K562 (cell line): Measurements from ENCODE around the gene OR7G1. TPM values are rescaled to one million over a fixed set of nuclear protein-coding genes. Genes with fewer than 3 reads are reported as not detected.

Source experiments
- CBX8 ChIP-seq: fragments of 200-600 bp; sonication (generic); IDR thresholded peaks from 2 replicates; pipeline ENCODE4 v1.6.1; 2012; ENCODE audit warnings: borderline replicate concordance, mixed run types, low read depth, mild to moderate bottlenecking, moderate library complexity, mixed read lengths, low read length, control low read depth, inconsistent platforms; ENCODE audit not compliant: poor library complexity, severe bottlenecking; ENCODE audit errors: extremely low read depth
- DNMT1 ChIP-seq: fragments of 450-650 bp; IDR thresholded peaks from 2 replicates; pipeline ENCODE4 v1.6.1; 2016; ENCODE audit warnings: antibody characterized with exemption, mild to moderate bottlenecking
- EHMT2 ChIP-seq: fragments of 450-650 bp; IDR thresholded peaks from 2 replicates; pipeline ENCODE4 v1.6.1; 2018; ENCODE audit warnings: antibody characterized with exemption
- HMG20A ChIP-seq: fragments of 450-650 bp; formaldehyde crosslinking; conservative IDR thresholded peaks from 2 replicates; pipeline ENCODE4 v1.4.0; 2020; ENCODE audit warnings: mild to moderate bottlenecking, mixed read lengths
- HNRNPUL1 ChIP-seq: fragments of 200-400 bp; formaldehyde crosslinking; IDR thresholded peaks from 2 replicates; pipeline ENCODE4 v1.6.1; 2017; ENCODE audit warnings: low read length
- L3MBTL2 ChIP-seq: fragments of 450-650 bp; IDR thresholded peaks from 2 replicates; pipeline ENCODE4 v1.6.1; 2016; ENCODE audit warnings: mild to moderate bottlenecking, moderate library complexity
- MTA1 ChIP-seq: fragments of 450-650 bp; IDR thresholded peaks from 2 replicates; pipeline ENCODE4 v1.6.1; 2017; ENCODE audit warnings: borderline replicate concordance
- NCOA2 ChIP-seq, 2 experiments: fragments of 450-650 bp; IDR thresholded peaks; 2 replicates each; pipeline ENCODE4 v1.6.1; 2018; ENCODE audit warnings: mild to moderate bottlenecking in 2 of 2, moderate library complexity in 1 of 2; ENCODE audit not compliant: partially characterized antibody in 2 of 2
- POLR2H ChIP-seq: IDR thresholded peaks from 2 replicates; pipeline ENCODE4 v1.6.1; 2016; ENCODE audit warnings: missing genetic modification characterization, low read depth, mild to moderate bottlenecking, control low read depth, missing compliant biosample characterization, moderate library complexity
- PPARD ChIP-seq: fragments of 250-450 bp; sonication (Bioruptor Pico); IDR thresholded peaks from 2 replicates; pipeline ENCODE4 v1.8.0; 2022; ENCODE audit warnings: inconsistent platforms, mild to moderate bottlenecking, moderate library complexity
- PURB ChIP-seq: sonication (generic); formaldehyde crosslinking; IDR thresholded peaks from 2 replicates; pipeline ENCODE4 v1.9.0; 2021; ENCODE audit warnings: low read depth, mild to moderate bottlenecking, missing genetic modification reagents
- RBM22 ChIP-seq: fragments of 200-400 bp; formaldehyde crosslinking; IDR thresholded peaks from 2 replicates; pipeline ENCODE4 v1.6.1; 2018; ENCODE audit warnings: low read length, low read depth; ENCODE audit not compliant: poor library complexity, severe bottlenecking
- SMARCA4 ChIP-seq: fragments of 450-650 bp; IDR thresholded peaks from 2 replicates; pipeline ENCODE4 v1.6.1; 2016
- SRSF1 ChIP-seq: fragments of 200-400 bp; formaldehyde crosslinking; IDR thresholded peaks from 2 replicates; pipeline ENCODE4 v1.6.1; 2017; ENCODE audit warnings: mild to moderate bottlenecking, low read depth, low read length, moderate library complexity
- ZBTB7A ChIP-seq: IDR thresholded peaks from 2 replicates; pipeline ENCODE4 v1.6.1; 2011; ENCODE audit warnings: low read depth, mild to moderate bottlenecking, low read length, moderate library complexity, borderline replicate concordance; ENCODE audit not compliant: control insufficient read depth
- ZNF561 ChIP-seq: fragments of 450-650 bp; formaldehyde crosslinking; conservative IDR thresholded peaks from 2 replicates; pipeline ENCODE4 v1.4.0; 2020; ENCODE audit warnings: mild to moderate bottlenecking, moderate library complexity
- ZNF668 ChIP-seq: fragments of 250-450 bp; sonication (Bioruptor Pico); IDR thresholded peaks from 2 replicates; pipeline ENCODE4 v1.8.0; 2022; ENCODE audit warnings: mild to moderate bottlenecking, inconsistent platforms
- ZNF76 ChIP-seq: fragments of 250-450 bp; sonication (Bioruptor Pico); IDR thresholded peaks from 2 replicates; pipeline ENCODE4 v1.4.0; 2020; ENCODE audit warnings: mild to moderate bottlenecking, moderate library complexity, borderline replicate concordance
- ZNF785 ChIP-seq: fragments of 250-450 bp; sonication (Bioruptor Pico); IDR thresholded peaks from 2 replicates; pipeline ENCODE4 v1.4.0; 2020; ENCODE audit warnings: mild to moderate bottlenecking
- ZNF79 ChIP-seq: fragments of 250-450 bp; sonication (Bioruptor Pico); IDR thresholded peaks from 2 replicates; pipeline ENCODE4 v1.4.0; 2020; ENCODE audit warnings: low read depth, mild to moderate bottlenecking, moderate library complexity
- polyA plus RNA-seq, 8 experiments: library from polyadenylated mRNA; depleted of rRNA in 4 of 8; stranded (reverse) in 5 of 8; unstranded in 3 of 8; fragments of >200 nt; fragmentation: Nextera tagmentation in 2 of 8; fragmentation: Illumina TruSeq in 1 of 8; extraction: Ambion mirVana in 2 of 8; extraction: Trizol in 1 of 8; gene quantifications; 2 replicates each; pipeline versions ENCODE4 v1.2.1 to v1.2.3, GENCODE V29; 2011 to 2014; ENCODE audit warnings: inconsistent platforms in 1 of 8, missing spikeins in 1 of 8
- total RNA-seq, 7 experiments: library from RNA; depleted of rRNA in 6 of 7; stranded (reverse); fragments of >200 nt in 6 of 7; fragmentation: Illumina TruSeq in 2 of 7; extraction: Trizol in 2 of 7; gene quantifications; 2 replicates each; pipeline versions ENCODE4 v1.2.1 to v1.2.3, GENCODE V29; 2011 to 2021; ENCODE audit warnings: low replicate concordance in 1 of 7
- TF ChIP-seq, protein P1 (sequence below): fragments of 450-650 bp; IDR thresholded peaks from 2 replicates; pipeline ENCODE4 v1.7.0; 2016; ENCODE audit warnings: borderline replicate concordance
- TF ChIP-seq, protein P2 (sequence below): sonication (generic); formaldehyde crosslinking; IDR thresholded peaks from 2 replicates; pipeline ENCODE4 v1.8.0; 2022; ENCODE audit warnings: missing genetic modification reagents, mild to moderate bottlenecking, moderate library complexity, borderline replicate concordance
- TF ChIP-seq, protein P3 (sequence below): IDR thresholded peaks from 2 replicates; pipeline ENCODE4 v1.6.1; 2011; ENCODE audit not compliant: insufficient read length; ENCODE audit errors: extremely low read depth
- TF ChIP-seq, protein P4 (sequence below): sonication (generic); formaldehyde crosslinking; IDR thresholded peaks from 2 replicates; pipeline ENCODE4 v1.8.1; 2022; ENCODE audit warnings: missing genetic modification reagents

The OR7G1 gene
- total and polyA plus RNA-seq, 9 of the 15 experiments (the other 6 are each of a cell fraction or from before 2014, with no cell fraction given): not detected

DNA sequence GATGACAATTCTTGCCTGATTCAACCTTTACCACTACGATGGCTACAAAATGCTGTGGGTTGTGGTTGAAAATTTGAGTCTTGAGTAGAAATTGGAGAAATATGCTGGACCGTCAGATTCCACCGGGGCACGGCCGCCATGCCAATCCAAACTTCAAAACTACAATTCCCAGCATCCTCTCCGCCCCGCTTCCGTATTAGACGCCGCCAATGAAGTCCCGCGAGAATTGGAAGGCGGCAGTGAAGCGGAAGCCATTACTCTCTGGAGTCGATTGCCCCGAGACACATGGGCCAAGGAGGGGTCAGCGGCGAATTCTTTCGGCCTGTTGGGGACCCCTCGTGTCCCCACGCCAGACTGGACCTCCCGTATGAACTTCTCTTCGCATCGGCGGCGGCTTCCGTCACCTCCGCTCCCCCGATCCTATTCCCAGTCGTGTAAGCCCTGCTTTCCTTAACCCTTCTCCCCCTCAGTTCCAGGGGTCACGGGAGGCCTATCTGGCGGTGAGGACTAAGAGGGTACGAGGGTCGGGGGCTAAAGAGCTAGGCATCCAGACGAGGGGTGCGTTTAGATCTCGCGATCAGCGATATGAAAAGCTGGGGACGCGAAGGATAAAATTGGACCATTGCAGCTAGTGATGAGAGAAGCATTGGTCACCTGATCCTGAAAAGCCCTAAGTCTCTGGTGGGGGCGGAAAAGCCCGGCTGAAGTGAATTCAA is 24.8 kb upstream of the OR7G1 start, which contains the start of gene ZNF317 (continued):
- TF ChIP-seq, protein P1, sequence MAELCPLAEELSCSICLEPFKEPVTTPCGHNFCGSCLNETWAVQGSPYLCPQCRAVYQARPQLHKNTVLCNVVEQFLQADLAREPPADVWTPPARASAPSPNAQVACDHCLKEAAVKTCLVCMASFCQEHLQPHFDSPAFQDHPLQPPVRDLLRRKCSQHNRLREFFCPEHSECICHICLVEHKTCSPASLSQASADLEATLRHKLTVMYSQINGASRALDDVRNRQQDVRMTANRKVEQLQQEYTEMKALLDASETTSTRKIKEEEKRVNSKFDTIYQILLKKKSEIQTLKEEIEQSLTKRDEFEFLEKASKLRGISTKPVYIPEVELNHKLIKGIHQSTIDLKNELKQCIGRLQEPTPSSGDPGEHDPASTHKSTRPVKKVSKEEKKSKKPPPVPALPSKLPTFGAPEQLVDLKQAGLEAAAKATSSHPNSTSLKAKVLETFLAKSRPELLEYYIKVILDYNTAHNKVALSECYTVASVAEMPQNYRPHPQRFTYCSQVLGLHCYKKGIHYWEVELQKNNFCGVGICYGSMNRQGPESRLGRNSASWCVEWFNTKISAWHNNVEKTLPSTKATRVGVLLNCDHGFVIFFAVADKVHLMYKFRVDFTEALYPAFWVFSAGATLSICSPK: no peak
- TF ChIP-seq ZNF668 (CRISPR knock-in tag) (no peak), POLR2H (tag) (peak; percentile 72), HMG20A (CRISPR knock-in tag) (no peak), ZNF79 (CRISPR knock-in tag) (no peak), ZNF785 (CRISPR knock-in tag) (no peak), ZNF76 (CRISPR knock-in tag) (no peak), NCOA2 (IDR thresholded peaks at IDR 0.05; ENCODE audit: partially characterized antibody in 2 of 2) (no peak), SRSF1 (no peak), ZBTB7A (no peak; the same call in 1 of the 2 replicates), L3MBTL2 (peak; percentile 75; the same call in 1 of the 2 replicates), CBX8 (no peak), RBM22 (no peak), PPARD (no peak), PURB (no peak), ZNF561 (CRISPR knock-in tag) (no peak), HNRNPUL1 (no peak), MTA1 (no peak), SMARCA4 (peak; percentile 32; the same call in 1 of the 2 replicates), DNMT1 (no peak), EHMT2 (no peak)
- TF ChIP-seq, protein P2, sequence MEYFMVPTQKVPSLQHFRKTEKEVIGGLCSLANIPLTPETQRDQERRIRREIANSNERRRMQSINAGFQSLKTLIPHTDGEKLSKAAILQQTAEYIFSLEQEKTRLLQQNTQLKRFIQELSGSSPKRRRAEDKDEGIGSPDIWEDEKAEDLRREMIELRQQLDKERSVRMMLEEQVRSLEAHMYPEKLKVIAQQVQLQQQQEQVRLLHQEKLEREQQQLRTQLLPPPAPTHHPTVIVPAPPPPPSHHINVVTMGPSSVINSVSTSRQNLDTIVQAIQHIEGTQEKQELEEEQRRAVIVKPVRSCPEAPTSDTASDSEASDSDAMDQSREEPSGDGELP (CRISPR knock-in tag): peak; percentile 58; the same call in 1 of the 2 replicates
- TF ChIP-seq, protein P3, sequence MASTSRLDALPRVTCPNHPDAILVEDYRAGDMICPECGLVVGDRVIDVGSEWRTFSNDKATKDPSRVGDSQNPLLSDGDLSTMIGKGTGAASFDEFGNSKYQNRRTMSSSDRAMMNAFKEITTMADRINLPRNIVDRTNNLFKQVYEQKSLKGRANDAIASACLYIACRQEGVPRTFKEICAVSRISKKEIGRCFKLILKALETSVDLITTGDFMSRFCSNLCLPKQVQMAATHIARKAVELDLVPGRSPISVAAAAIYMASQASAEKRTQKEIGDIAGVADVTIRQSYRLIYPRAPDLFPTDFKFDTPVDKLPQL: no peak
- TF ChIP-seq, protein P4, sequence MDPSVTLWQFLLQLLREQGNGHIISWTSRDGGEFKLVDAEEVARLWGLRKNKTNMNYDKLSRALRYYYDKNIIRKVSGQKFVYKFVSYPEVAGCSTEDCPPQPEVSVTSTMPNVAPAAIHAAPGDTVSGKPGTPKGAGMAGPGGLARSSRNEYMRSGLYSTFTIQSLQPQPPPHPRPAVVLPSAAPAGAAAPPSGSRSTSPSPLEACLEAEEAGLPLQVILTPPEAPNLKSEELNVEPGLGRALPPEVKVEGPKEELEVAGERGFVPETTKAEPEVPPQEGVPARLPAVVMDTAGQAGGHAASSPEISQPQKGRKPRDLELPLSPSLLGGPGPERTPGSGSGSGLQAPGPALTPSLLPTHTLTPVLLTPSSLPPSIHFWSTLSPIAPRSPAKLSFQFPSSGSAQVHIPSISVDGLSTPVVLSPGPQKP (CRISPR knock-in tag): no peak
